ENCODE measurements around the gene RBM10.

RBM10 gene

GRCh38 chrX:47218920-47219815 lies 74.1 kb downstream of the RBM10 start:
- H3K27me3 ChIP-seq (ENCODE audit: insufficient read depth, low read length), result no peaks in the 10 kb centered on the region
- H3K79me2 ChIP-seq (ENCODE audit: control insufficient read depth, insufficient read depth, low read length, poor library complexity), result peaks cover 15% of the 10 kb centered on the region
- peak overlapping the region; percentile 96 for H3K4me3 ChIP-seq (ENCODE audit: low read depth, low read length)
- peak overlapping the region; percentile 92 for H3K4ac ChIP-seq (ENCODE audit: low read depth, low read length)
- no peak overlapping the region for H2BK12ac ChIP-seq (ENCODE audit: low read length)
- peak overlapping the region; percentile 68 for H2AK5ac ChIP-seq (ENCODE audit: low read length)
- whole genome bisulfite sequencing (ENCODE audit: extremely low coverage, insufficient coverage, insufficient read length), result no CpG with 5 or more reads among the region's 60 CpGs
- no peak overlapping the region for H3K23ac ChIP-seq (ENCODE audit: low read length)
- H4K8ac ChIP-seq (ENCODE audit: low read depth, low read length), result peak overlapping the region; percentile 41
- peak overlapping the region; percentile 92 for H4K91ac ChIP-seq (ENCODE audit: low read depth, low read length)
- H2BK120ac ChIP-seq (ENCODE audit: insufficient read depth, low read length, poor library complexity), result peak overlapping the region; percentile 81
- no peak for DNase-seq
- peaks cover 12 to 16% of the 10 kb centered on the region in 2 experiments for H3K4me1 ChIP-seq (ENCODE audit: control insufficient read depth in 1 of 2, insufficient read depth in 2 of 2, low read length in 2 of 2)
- peak overlapping the region; percentile 91 for H2BK5ac ChIP-seq (ENCODE audit: low read depth, low read length, poor library complexity)
- peak overlapping the region; percentile 99 for H3K14ac ChIP-seq (ENCODE audit: low read length)
- peak overlapping the region; percentile 86 for H3K4me2 ChIP-seq (ENCODE audit: low read length)
- H3K27ac ChIP-seq (ENCODE audit: low read depth, low read length), result peak overlapping the region; percentile 71
- peak overlapping the region; percentile 69 for H4K12ac ChIP-seq (ENCODE audit: low read depth, low read length)
- H3K79me1 ChIP-seq (ENCODE audit: low read length), result peaks cover 11% of the 10 kb centered on the region
- H3K9ac ChIP-seq (ENCODE audit: low read length), result peak overlapping the region; percentile 94
- H3K9me3 ChIP-seq (ENCODE audit: insufficient read depth, low read depth, low read length), result peaks cover 4% of the 10 kb centered on the region
- peaks cover 32 to 43% of the 10 kb centered on the region in 2 experiments for H3K36me3 ChIP-seq (ENCODE audit: control insufficient read depth in 1 of 2, insufficient read depth in 2 of 2, low read length in 2 of 2)
- H3K18ac ChIP-seq (ENCODE audit: low read length), result peak overlapping the region; percentile 91
- H2AFZ ChIP-seq (ENCODE audit: insufficient read depth, low read length, poor library complexity), result peak overlapping the region; percentile 82

- no peak overlapping the region for H3K23ac ChIP-seq (ENCODE audit: low read length)
- H2BK12ac ChIP-seq (ENCODE audit: low read length), result no peak overlapping the region
- no peak overlapping the region for H4K12ac ChIP-seq (ENCODE audit: low read depth, low read length)
- DNase-seq, result no peak
- H3K36me3 ChIP-seq (ENCODE audit: control insufficient read depth in 1 of 2, insufficient read depth in 2 of 2, low read length in 2 of 2), result peaks cover 38 to 45% of the 10 kb centered on the region in 2 experiments
- peaks cover 15% of the 10 kb centered on the region for H3K79me2 ChIP-seq (ENCODE audit: control insufficient read depth, insufficient read depth, low read length, poor library complexity)
- H3K14ac ChIP-seq (ENCODE audit: low read length), result no peak overlapping the region
- H2BK5ac ChIP-seq (ENCODE audit: low read depth, low read length, poor library complexity), result no peak overlapping the region
- H3K18ac ChIP-seq (ENCODE audit: low read length), result no peak overlapping the region
- H3K27ac ChIP-seq (ENCODE audit: low read depth, low read length), result no peak overlapping the region
- H3K9me3 ChIP-seq (ENCODE audit: insufficient read depth, low read depth, low read length), result peaks cover 4% of the 10 kb centered on the region
- peaks cover 11% of the 10 kb centered on the region for H3K79me1 ChIP-seq (ENCODE audit: low read length)
- H3K4me3 ChIP-seq (ENCODE audit: low read depth, low read length), result no peak overlapping the region
- no peak overlapping the region for H4K8ac ChIP-seq (ENCODE audit: low read depth, low read length)
- no peak overlapping the region for H3K4me2 ChIP-seq (ENCODE audit: low read length)
- no peak overlapping the region for H3K9ac ChIP-seq (ENCODE audit: low read length)
- H2AK5ac ChIP-seq (ENCODE audit: low read length), result no peak overlapping the region
- H2AFZ ChIP-seq (ENCODE audit: insufficient read depth, low read length, poor library complexity), result no peak overlapping the region
- peak overlapping the region; percentile 29 for H3K4ac ChIP-seq (ENCODE audit: low read depth, low read length)
- no peaks in the 10 kb centered on the region for H3K27me3 ChIP-seq (ENCODE audit: insufficient read depth, low read length)
- no peak overlapping the region for H4K91ac ChIP-seq (ENCODE audit: low read depth, low read length)
- no CpG with 5 or more reads among the region's 4 CpGs for WGBS (ENCODE audit: extremely low coverage, insufficient coverage, insufficient read length)
- H3K4me1 ChIP-seq (ENCODE audit: control insufficient read depth in 1 of 2, insufficient read depth in 2 of 2, low read length in 2 of 2), result peaks cover 9 to 13% of the 10 kb centered on the region in 2 experiments
- no peak overlapping the region for H2BK120ac ChIP-seq (ENCODE audit: insufficient read depth, low read length, poor library complexity)
Observed at GRCh38 chrX:47221756-47222155, 76.7 kb downstream of the RBM10 start.

GRCh38 chrX:47222751-47223350 lies 77.8 kb downstream of the RBM10 start:
- H2BK5ac ChIP-seq (ENCODE audit: low read depth, low read length, poor library complexity), result no peak overlapping the region
- H3K36me3 ChIP-seq (ENCODE audit: control insufficient read depth in 1 of 2, insufficient read depth in 2 of 2, low read length in 2 of 2), result peaks cover 45 to 53% of the 10 kb centered on the region in 2 experiments
- no peak overlapping the region for H4K91ac ChIP-seq (ENCODE audit: low read depth, low read length)
- H3K4ac ChIP-seq (ENCODE audit: low read depth, low read length), result no peak overlapping the region
- no peak for DNase-seq
- no peak overlapping the region for H3K9ac ChIP-seq (ENCODE audit: low read length)
- peaks cover 7 to 10% of the 10 kb centered on the region in 2 experiments for H3K4me1 ChIP-seq (ENCODE audit: control insufficient read depth in 1 of 2, insufficient read depth in 2 of 2, low read length in 2 of 2)
- peaks cover 11% of the 10 kb centered on the region for H3K79me1 ChIP-seq (ENCODE audit: low read length)
- no peak overlapping the region for H3K14ac ChIP-seq (ENCODE audit: low read length)
- no CpG with 5 or more reads among the region's 10 CpGs for WGBS (ENCODE audit: extremely low coverage, insufficient coverage, insufficient read length)
- no peak overlapping the region for H3K4me3 ChIP-seq (ENCODE audit: low read depth, low read length)
- H2BK12ac ChIP-seq (ENCODE audit: low read length), result no peak overlapping the region
- no peak overlapping the region for H4K8ac ChIP-seq (ENCODE audit: low read depth, low read length)
- peaks cover 4% of the 10 kb centered on the region for H3K9me3 ChIP-seq (ENCODE audit: insufficient read depth, low read depth, low read length)
- peaks cover 15% of the 10 kb centered on the region for H3K79me2 ChIP-seq (ENCODE audit: control insufficient read depth, insufficient read depth, low read length, poor library complexity)
- H3K4me2 ChIP-seq (ENCODE audit: low read length), result no peak overlapping the region
- H3K18ac ChIP-seq (ENCODE audit: low read length), result no peak overlapping the region
- H3K23ac ChIP-seq (ENCODE audit: low read length), result no peak overlapping the region
- no peak overlapping the region for H2BK120ac ChIP-seq (ENCODE audit: insufficient read depth, low read length, poor library complexity)
- no peak overlapping the region for H3K27ac ChIP-seq (ENCODE audit: low read depth, low read length)
- H2AK5ac ChIP-seq (ENCODE audit: low read length), result no peak overlapping the region
- H4K12ac ChIP-seq (ENCODE audit: low read depth, low read length), result no peak overlapping the region
- no peak overlapping the region for H2AFZ ChIP-seq (ENCODE audit: insufficient read depth, low read length, poor library complexity)
- H3K27me3 ChIP-seq (ENCODE audit: insufficient read depth, low read length), result no peaks in the 10 kb centered on the region

- no peak for DNase-seq
- WGBS (ENCODE audit: extremely low coverage, insufficient coverage, insufficient read length), result no CpG with 5 or more reads among the region's 13 CpGs
- H4K91ac ChIP-seq (ENCODE audit: low read depth, low read length), result no peak overlapping the region
Observed at GRCh38 chrX:47223476-47224250, 78.6 kb downstream of the RBM10 start.

More at GRCh38 chrX:47223476-47224250, 78.6 kb downstream of the RBM10 start:
- Histone ChIP-seq H2BK120ac (ENCODE audit: insufficient read depth, low read length, poor library complexity) (no peak overlapping the region), H3K27me3 (ENCODE audit: insufficient read depth, low read length) (no peaks in the 10 kb centered on the region), H3K9ac (ENCODE audit: low read length) (no peak overlapping the region), H3K36me3 (ENCODE audit: control insufficient read depth in 1 of 2, insufficient read depth in 2 of 2, low read length in 2 of 2) (peaks cover 48 to 57% of the 10 kb centered on the region in 2 experiments), H3K4me2 (ENCODE audit: low read length) (no peak overlapping the region), H2BK12ac (ENCODE audit: low read length) (no peak overlapping the region), H3K4me1 (ENCODE audit: control insufficient read depth in 1 of 2, insufficient read depth in 2 of 2, low read length in 2 of 2) (peaks cover 7 to 10% of the 10 kb centered on the region in 2 experiments), H3K4me3 (ENCODE audit: low read depth, low read length) (no peak overlapping the region), H3K9me3 (ENCODE audit: insufficient read depth, low read depth, low read length) (peaks cover 4% of the 10 kb centered on the region), H4K12ac (ENCODE audit: low read depth, low read length) (no peak overlapping the region), H3K14ac (ENCODE audit: low read length) (no peak overlapping the region), H3K79me1 (ENCODE audit: low read length) (peaks cover 6% of the 10 kb centered on the region), H3K23ac (ENCODE audit: low read length) (no peak overlapping the region), H2AFZ (ENCODE audit: insufficient read depth, low read length, poor library complexity) (no peak overlapping the region), H3K79me2 (ENCODE audit: control insufficient read depth, insufficient read depth, low read length, poor library complexity) (peaks cover 14% of the 10 kb centered on the region), H2AK5ac (ENCODE audit: low read length) (no peak overlapping the region), H4K8ac (ENCODE audit: low read depth, low read length) (no peak overlapping the region), H3K18ac (ENCODE audit: low read length) (no peak overlapping the region), H3K27ac (ENCODE audit: low read depth, low read length) (no peak overlapping the region), H3K4ac (ENCODE audit: low read depth, low read length) (no peak overlapping the region), H2BK5ac (ENCODE audit: low read depth, low read length, poor library complexity) (no peak overlapping the region)
